Measurements from ENCODE around the gene IL1R2. TPM values are rescaled to one million over a fixed set of nuclear protein-coding genes. Genes with fewer than 3 reads are reported as not detected.

IL1R2 gene
- total RNA-seq, 2 experiments from 2014 or later = 10.3 to 10.5 TPM

DNA sequence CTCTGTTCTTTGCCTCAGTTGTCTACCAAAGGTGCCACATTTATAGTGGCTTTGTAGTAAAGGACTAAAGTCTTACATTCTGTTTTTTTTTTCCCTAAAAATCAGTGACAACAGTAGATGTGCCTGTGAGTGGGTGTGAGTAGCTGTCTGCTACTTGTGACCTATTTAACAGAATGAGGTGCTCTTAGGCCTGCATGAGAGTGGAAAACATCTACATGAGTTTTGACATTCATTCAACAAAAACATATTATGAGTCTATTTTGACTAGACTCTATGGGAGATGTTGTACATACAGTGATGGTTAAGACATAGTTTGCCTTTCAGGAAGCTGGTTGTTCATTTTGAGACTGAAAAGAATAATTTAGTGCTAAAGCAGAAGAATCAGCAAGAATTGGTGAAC is 36.7 kb downstream of the IL1R2 start:
- no peaks in the 10 kb centered on the region for H3K27me3 Mint-ChIP-seq (ENCODE audit: low read depth)
- H3K9me3 Mint-ChIP-seq = no peaks in the 10 kb centered on the region
- peaks cover 44% of the 10 kb centered on the region for H3K4me1 Mint-ChIP-seq (ENCODE audit: low read depth)
- intact Hi-C loops (cut with micrococcal nuclease) = loop anchor here (1.0 to 2.0 kb wide), 4 partner anchors 14 to 86 kb away; no protein-coding TSS in a partner anchor
- no peak for DNase-seq
- peaks cover 4% of the 10 kb centered on the region for H3K36me3 Mint-ChIP-seq (ENCODE audit: low read depth)
- CTCF ChIA-PET = interaction anchor here (0.9 to 7.8 kb wide), 3 partner anchors 23 to 211 kb away, joined by 3 to 49 read pairs (median 3); no protein-coding TSS in a partner anchor
- H3K27ac Mint-ChIP-seq = no peak overlapping the region
- no peak overlapping the region for H3K4me3 Mint-ChIP-seq

DNA sequence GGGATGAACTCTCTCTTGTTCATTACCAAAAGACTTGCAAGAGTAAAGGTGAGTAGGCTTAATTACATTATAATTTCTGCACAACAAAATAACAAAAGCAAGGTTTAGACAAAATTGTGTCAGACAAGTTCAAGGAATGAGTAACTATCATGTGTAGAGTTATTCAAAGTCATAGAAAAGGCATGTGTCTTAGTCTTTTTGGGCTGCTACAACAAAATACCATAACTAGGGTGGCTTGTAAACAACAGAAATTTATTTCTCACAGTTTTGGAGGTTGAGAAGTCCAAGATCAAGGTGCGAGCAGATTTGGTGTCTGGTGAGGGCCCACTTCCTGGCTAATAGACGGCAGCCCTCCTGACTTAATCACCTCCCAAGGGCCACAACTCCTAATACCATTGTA is 37.6 kb downstream of the IL1R2 start:
- Mint-ChIP-seq H3K36me3 (ENCODE audit: low read depth) (peaks cover 4% of the 10 kb centered on the region), H3K9me3 (no peaks in the 10 kb centered on the region), H3K27ac (no peak overlapping the region), H3K27me3 (ENCODE audit: low read depth) (no peaks in the 10 kb centered on the region), H3K4me3 (no peak overlapping the region), H3K4me1 (ENCODE audit: low read depth) (peaks cover 53% of the 10 kb centered on the region)
- no peak for DNase-seq
- intact Hi-C loops (cut with micrococcal nuclease) = loop anchor here (2.0 kb wide), 1 partner anchor 33 kb away; no protein-coding TSS in a partner anchor
- CTCF ChIA-PET = interaction anchor here (1.2 to 7.8 kb wide), 3 partner anchors 9 to 211 kb away, joined by 3 to 49 read pairs (median 6); no protein-coding TSS in a partner anchor

DNA sequence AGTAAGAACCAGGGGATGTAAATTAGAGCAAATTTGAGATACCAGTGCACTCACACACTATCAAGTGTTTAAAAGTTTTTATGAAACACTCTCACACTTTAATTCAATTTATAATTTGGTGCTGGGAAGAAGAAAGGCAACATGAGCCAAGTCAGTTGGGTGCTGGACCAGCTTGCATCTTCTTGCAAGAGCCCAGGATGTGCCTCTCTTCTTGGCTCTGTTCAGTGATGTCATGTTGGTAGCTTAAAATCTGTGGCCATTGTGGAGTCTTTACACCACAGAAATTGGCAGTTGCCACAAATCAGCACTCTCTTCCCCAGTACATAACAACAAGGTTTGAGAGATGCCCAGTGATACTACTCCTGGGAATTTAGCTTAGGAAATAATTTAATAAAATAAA is 38.2 kb downstream of the IL1R2 start:
- intact Hi-C loops (cut with micrococcal nuclease) = loop anchor here (2.0 kb wide), 1 partner anchor 33 kb away; no protein-coding TSS in a partner anchor
- Mint-ChIP-seq H3K27ac (no peak overlapping the region), H3K36me3 (ENCODE audit: low read depth) (peaks cover 4% of the 10 kb centered on the region), H3K9me3 (no peaks in the 10 kb centered on the region), H3K4me3 (no peak overlapping the region), H3K27me3 (ENCODE audit: low read depth) (no peaks in the 10 kb centered on the region), H3K4me1 (ENCODE audit: low read depth) (peaks cover 58% of the 10 kb centered on the region)
- CTCF ChIA-PET = interaction anchor here (0.9 to 7.8 kb wide), 3 partner anchors 10 to 210 kb away, joined by 4 to 49 read pairs (median 6); no protein-coding TSS in a partner anchor
- DNase-seq = no peak

DNA sequence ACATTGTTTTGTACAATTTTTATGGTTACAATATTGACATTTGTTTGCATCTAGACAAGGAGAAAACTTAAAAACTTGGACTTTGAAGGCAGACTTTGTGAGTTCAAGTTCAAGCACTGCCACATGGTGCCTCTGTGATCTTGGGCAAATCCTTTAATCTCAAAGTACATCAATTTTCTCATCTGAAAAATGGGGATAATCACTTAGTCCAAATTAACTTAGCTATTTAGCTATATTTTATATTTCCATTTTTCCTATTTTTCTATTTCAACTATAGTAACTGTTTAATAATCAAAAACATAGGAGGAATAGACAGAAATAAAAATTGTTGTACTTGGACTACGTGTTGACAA is 38.7 kb downstream of the IL1R2 start:
- intact Hi-C loops (cut with micrococcal nuclease) = no loop called here
- peaks cover 57% of the 10 kb centered on the region for H3K4me1 Mint-ChIP-seq (ENCODE audit: low read depth)
- CTCF ChIA-PET = interaction anchor here (0.9 to 7.8 kb wide), 3 partner anchors 10 to 209 kb away, joined by 4 to 49 read pairs (median 6); no protein-coding TSS in a partner anchor
- DNase-seq = no peak
- no peaks in the 10 kb centered on the region for H3K27me3 Mint-ChIP-seq (ENCODE audit: low read depth)
- H3K4me3 Mint-ChIP-seq = no peak overlapping the region
- no peak overlapping the region for H3K27ac Mint-ChIP-seq
- H3K9me3 Mint-ChIP-seq = no peaks in the 10 kb centered on the region
- peaks cover 4% of the 10 kb centered on the region for H3K36me3 Mint-ChIP-seq (ENCODE audit: low read depth)

DNA sequence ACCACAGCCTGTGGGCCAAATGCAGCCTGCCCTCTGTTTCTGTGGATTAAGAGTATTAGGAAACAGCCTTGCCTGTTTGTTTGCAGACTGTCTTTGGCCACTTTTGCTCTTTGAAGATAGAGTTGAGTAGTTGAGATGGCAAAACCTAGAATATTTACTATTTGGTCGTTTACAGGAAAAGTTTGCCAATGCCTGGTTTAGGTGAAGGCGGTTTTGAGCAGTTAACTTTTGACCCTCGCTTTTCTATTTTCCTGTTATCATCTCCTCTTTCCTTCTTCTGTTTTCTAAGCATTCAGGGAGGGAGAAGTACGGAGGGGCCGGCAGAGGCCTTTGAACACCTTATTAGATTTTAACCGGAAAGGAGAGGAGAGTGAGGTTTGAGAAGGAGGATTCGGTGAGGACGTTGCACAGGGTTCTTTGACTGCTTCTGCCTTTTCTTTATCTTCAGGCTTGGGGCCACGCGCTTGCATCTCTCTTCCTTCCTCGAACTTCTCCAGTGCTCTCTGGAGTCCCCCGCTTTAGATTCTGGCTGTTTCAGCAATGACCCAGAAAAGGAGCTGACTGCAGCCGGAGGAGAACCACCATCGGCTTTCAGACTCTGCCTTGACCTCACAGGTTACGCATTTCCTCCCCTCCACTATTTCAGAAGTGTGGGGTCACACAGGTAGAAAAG is 39.2 kb downstream of the IL1R2 start:
- DNase-seq = no peak
- Mint-ChIP-seq H3K4me1 (ENCODE audit: low read depth) (peaks cover 54% of the 10 kb centered on the region), H3K27ac (no peak overlapping the region), H3K4me3 (no peak overlapping the region), H3K36me3 (ENCODE audit: low read depth) (peaks cover 4% of the 10 kb centered on the region), H3K27me3 (ENCODE audit: low read depth) (no peaks in the 10 kb centered on the region), H3K9me3 (no peaks in the 10 kb centered on the region)
- CTCF ChIA-PET = interaction anchor here (7.8 kb wide), 1 partner anchor 209 kb away, joined by 49 read pairs; no protein-coding TSS in a partner anchor
- intact Hi-C loops (cut with micrococcal nuclease) = no loop called here

DNA sequence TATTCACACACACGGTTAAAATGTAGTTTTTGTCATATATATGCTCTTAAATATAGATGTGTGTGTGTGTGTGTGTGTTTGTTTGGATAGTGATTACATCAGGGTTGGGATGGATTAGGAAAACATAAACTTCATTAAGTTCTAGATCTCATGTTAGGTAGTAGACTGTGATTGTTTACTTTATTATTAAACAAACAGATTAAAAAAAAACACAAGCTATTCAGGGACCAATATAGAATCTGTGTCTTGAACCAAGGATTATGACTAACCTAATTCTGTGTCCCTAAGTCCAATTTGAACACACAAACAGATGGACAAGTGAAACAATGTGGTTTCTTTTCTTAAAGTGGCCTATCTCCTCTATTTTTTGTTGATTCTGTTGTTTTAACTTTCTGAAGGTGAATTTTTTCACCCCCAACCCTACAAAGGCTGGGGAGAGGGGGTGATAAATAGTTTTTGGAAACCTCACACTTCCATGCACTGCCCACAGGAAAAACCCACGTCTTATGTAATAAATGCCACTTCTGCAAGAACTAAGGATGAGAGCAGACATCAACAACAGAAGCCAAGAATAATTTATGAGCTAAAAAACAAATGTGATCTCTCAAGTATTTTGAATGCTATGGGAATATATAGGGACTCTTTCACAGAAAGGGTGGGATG is 40.7 kb downstream of the IL1R2 start:
- Mint-ChIP-seq H3K4me3 (no peak overlapping the region), H3K27me3 (ENCODE audit: low read depth) (no peaks in the 10 kb centered on the region), H3K36me3 (ENCODE audit: low read depth) (peaks cover 4% of the 10 kb centered on the region), H3K9me3 (no peaks in the 10 kb centered on the region), H3K27ac (no peak overlapping the region), H3K4me1 (ENCODE audit: low read depth) (peaks cover 47% of the 10 kb centered on the region)
- no peak for DNase-seq
- intact Hi-C loops (cut with micrococcal nuclease) = no loop called here
- CTCF ChIA-PET = interaction anchor here (1.1 to 2.2 kb wide), 6 partner anchors 12 to 439 kb away, joined by 3 to 11 read pairs (median 4); no protein-coding TSS in a partner anchor

DNA sequence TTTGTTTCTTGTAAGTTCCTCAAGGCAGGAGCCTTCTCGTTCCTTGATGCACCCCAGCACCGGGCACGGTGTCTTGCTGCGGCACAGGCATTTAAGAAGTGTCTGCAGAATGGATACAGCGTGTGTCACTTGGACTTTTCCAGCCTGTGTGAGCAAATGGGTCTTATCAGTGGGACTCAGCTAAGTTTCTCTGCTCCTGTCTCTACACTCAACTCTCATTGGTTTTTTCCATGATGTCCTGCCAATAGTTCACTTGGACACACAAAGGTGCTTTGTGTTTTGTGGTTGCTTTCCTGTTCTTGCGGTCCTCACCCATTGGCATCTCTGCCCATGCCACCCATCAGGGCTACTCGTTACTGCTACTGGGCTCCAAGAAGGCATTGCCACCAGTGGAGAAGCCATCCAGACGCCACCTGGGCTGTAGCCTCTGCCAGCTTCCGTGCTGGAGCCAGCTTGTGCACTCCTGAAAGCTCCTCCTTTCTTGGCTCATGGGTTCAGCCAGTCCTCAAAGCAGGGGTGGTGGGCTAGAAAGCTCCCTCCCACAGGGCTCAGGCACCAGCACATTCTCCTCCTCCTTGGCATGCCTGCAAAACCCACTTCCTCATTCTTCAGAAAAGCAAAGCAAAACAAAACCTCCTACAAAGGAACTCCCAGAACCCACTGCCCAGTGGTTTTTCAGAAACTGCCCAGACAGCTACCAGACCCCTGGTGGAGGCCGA is 41.4 kb downstream of the IL1R2 start:
- intact Hi-C loops (cut with micrococcal nuclease) = no loop called here
- Mint-ChIP-seq H3K27ac (peak overlapping the region; percentile 48), H3K4me3 (no peak overlapping the region)

DNA sequence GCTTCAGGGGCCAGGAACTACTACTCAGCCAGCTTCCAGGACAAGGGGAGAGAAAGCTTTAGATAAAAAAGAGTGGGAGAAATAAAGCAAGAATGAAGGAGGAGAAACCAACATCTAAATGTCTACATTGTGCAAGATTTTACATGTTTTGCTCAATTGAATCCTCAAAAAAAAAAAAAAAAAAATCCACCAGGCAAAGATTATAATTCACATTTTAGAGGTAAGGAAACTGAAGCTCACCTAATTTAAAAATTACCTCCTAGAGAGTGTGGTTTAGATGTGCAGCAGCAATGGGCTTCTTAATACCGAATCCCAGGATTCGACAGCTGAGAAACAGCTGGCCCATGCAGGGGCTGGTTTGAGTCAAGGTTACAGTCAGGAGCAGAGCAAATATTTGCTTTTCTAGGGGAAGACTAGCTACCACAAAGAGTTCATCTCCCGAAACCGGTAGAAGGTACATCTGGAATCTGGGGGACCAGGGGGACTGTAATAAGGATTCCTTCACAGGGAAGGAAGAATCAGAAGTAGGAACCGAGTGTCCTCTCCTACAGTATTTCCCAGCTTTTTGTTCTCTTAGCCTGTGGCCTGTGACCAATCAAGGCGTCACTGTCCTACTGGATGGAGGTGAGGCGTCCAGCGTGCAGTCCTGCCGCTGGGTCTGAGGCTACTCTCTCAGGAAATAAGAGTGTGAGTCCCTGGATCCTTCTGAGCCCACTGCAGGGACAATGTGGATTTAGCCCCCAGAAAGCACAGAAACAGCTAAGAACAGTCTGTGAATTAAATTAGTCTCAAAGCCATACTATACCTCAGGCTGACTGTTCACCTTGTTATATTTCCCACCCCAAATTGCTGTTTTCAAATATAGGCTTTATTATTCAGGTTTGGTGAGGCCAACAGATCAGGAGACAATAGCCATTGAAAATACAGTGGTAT is 42.3 kb downstream of the IL1R2 start:
- no peak for DNase-seq
- no peak overlapping the region for H3K4me3 Mint-ChIP-seq
- CTCF ChIA-PET = interaction anchor here (0.6 to 2.2 kb wide), 12 partner anchors 14 to 470 kb away, joined by 3 to 11 read pairs (median 4); no protein-coding TSS in a partner anchor
- peaks cover 32% of the 10 kb centered on the region for H3K4me1 Mint-ChIP-seq (ENCODE audit: low read depth)
- peak overlapping the region; percentile 48 for H3K27ac Mint-ChIP-seq
- intact Hi-C loops (cut with micrococcal nuclease) = no loop called here
- H3K36me3 Mint-ChIP-seq (ENCODE audit: low read depth) = no peaks in the 10 kb centered on the region
- H3K27me3 Mint-ChIP-seq (ENCODE audit: low read depth) = no peaks in the 10 kb centered on the region
- no peaks in the 10 kb centered on the region for H3K9me3 Mint-ChIP-seq

More for the DNA sequence above, 41.4 kb downstream of the IL1R2 start:
- peak; percentile 22 for DNase-seq
- H3K4me1 Mint-ChIP-seq (ENCODE audit: low read depth) = peaks cover 40% of the 10 kb centered on the region
- CTCF ChIA-PET = interaction anchor here (0.6 to 2.2 kb wide), 11 partner anchors 13 to 470 kb away, joined by 3 to 11 read pairs (median 4); no protein-coding TSS in a partner anchor
- H3K27me3 Mint-ChIP-seq (ENCODE audit: low read depth) = no peaks in the 10 kb centered on the region
- H3K36me3 Mint-ChIP-seq (ENCODE audit: low read depth) = peaks cover 3% of the 10 kb centered on the region
- H3K9me3 Mint-ChIP-seq = no peaks in the 10 kb centered on the region

DNA sequence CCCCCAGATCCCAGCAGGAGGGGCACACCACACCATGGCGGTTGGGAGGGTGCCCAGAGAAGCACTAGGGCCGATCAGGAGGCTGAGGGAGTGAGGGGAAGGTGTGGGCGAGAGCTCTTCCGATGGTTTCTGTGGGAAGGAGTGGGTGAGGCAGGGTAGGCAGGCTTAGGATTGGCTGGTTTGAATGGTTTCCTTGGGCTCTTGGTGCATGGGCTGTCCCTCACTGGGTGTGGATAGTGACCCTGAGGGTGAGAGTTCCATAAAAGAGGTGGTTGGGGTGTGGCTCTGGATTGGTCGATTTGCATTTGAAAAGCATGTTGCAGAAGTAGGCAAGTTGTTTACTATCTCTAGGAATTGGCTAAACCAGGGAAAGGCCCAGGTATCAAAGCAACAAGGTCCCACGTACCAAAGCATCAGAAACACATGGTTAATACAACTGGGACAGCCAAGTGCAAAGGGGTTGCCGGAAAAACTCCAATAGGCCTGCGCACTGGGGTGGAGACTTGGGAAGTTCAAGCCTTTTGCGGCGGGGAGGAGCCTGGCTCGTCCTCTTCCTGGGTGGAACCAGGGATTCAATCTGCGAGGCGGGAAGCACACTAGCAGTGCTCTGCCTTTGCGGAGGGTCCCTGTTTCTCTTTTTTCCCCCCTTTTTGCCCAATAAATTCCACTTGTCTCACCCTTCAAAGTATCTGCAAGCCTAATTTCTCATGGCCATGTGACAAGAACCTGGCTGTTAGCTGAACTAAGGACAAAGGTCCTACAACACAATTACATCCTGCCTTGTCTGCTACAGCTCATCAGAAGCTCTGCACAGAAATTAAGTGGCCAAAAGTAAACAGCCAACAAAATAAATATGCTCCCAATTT is 43.2 kb downstream of the IL1R2 start:
- Mint-ChIP-seq H3K27me3 (ENCODE audit: low read depth) (no peaks in the 10 kb centered on the region), H3K27ac (no peak overlapping the region), H3K4me3 (no peak overlapping the region), H3K36me3 (ENCODE audit: low read depth) (no peaks in the 10 kb centered on the region), H3K4me1 (ENCODE audit: low read depth) (peaks cover 27% of the 10 kb centered on the region), H3K9me3 (no peaks in the 10 kb centered on the region)
- no peak for DNase-seq
- intact Hi-C loops (cut with micrococcal nuclease) = no loop called here
- CTCF ChIA-PET = interaction anchor here (1.5 to 2.2 kb wide), 2 partner anchors 15 to 206 kb away, joined by 9 to 11 read pairs; no protein-coding TSS in a partner anchor

DNA sequence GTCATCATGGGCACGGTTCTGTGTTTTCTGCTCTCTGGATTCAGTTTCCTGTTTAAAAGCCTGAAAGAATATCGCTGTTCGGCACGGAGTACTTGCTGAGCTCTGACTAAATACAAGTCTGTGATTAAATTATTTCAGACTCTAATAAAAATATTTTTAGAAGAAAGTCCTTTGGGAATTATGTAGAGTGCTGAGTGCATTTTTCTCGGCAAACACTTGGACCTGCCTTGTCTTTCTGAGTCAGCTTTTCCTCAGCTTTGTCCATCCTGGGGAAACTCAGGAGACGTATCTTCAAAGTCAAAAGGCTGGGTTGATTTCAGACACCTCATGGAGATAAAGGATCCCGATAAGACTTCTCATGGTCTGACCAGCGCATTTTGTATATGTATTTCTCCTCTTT is 45.9 kb downstream of the IL1R2 start:
- Mint-ChIP-seq H3K4me3 (no peak overlapping the region), H3K27ac (no peak overlapping the region), H3K4me1 (ENCODE audit: low read depth) (peaks cover 32% of the 10 kb centered on the region), H3K9me3 (no peaks in the 10 kb centered on the region), H3K27me3 (ENCODE audit: low read depth) (peaks cover 2% of the 10 kb centered on the region), H3K36me3 (ENCODE audit: low read depth) (no peaks in the 10 kb centered on the region)
- CTCF ChIA-PET = interaction anchor here (1.1 to 1.2 kb wide), 2 partner anchors 111 to 129 kb away, joined by 3 read pairs; no protein-coding TSS in a partner anchor
- no peak for DNase-seq
- intact Hi-C loops (cut with micrococcal nuclease) = no loop called here
